ENCODE data around the gene HIBCH.
"Not testable (repeated sequence)": the region's sequence is repeated elsewhere in the genome, so short reads cannot be mapped to it uniquely, and the experiment has no call there.

HIBCH gene

DNA sequence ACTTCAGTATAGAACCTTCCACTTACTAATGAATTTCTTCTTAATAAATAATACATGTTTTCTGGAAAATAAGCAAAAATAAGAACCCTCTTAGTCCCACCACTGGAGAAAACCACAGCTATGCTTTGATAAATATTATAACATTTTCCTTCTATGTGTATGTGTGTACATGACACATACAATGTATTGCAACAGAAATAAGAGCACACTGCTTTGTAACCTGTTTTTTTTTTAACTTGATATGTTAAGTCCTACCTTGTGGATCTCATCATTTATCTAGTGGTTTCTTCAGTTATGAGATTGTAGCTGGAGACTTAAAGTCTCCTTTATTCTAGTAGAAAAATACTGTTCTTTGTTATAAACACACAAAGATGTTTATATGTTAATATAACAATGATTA lies 40.9 kb upstream of the HIBCH start:
- TF ChIP-seq, protein P1, sequence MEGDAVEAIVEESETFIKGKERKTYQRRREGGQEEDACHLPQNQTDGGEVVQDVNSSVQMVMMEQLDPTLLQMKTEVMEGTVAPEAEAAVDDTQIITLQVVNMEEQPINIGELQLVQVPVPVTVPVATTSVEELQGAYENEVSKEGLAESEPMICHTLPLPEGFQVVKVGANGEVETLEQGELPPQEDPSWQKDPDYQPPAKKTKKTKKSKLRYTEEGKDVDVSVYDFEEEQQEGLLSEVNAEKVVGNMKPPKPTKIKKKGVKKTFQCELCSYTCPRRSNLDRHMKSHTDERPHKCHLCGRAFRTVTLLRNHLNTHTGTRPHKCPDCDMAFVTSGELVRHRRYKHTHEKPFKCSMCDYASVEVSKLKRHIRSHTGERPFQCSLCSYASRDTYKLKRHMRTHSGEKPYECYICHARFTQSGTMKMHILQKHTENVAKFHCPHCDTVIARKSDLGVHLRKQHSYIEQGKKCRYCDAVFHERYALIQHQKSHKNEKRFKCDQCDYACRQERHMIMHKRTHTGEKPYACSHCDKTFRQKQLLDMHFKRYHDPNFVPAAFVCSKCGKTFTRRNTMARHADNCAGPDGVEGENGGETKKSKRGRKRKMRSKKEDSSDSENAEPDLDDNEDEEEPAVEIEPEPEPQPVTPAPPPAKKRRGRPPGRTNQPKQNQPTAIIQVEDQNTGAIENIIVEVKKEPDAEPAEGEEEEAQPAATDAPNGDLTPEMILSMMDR (IDR thresholded peaks at IDR 0.05): no peak
- no peak for TF ChIP-seq ZFX (IDR thresholded peaks at IDR 0.05; ENCODE audit: borderline replicate concordance)
- H3K27ac ChIP-seq: no peak overlapping the region

DNA sequence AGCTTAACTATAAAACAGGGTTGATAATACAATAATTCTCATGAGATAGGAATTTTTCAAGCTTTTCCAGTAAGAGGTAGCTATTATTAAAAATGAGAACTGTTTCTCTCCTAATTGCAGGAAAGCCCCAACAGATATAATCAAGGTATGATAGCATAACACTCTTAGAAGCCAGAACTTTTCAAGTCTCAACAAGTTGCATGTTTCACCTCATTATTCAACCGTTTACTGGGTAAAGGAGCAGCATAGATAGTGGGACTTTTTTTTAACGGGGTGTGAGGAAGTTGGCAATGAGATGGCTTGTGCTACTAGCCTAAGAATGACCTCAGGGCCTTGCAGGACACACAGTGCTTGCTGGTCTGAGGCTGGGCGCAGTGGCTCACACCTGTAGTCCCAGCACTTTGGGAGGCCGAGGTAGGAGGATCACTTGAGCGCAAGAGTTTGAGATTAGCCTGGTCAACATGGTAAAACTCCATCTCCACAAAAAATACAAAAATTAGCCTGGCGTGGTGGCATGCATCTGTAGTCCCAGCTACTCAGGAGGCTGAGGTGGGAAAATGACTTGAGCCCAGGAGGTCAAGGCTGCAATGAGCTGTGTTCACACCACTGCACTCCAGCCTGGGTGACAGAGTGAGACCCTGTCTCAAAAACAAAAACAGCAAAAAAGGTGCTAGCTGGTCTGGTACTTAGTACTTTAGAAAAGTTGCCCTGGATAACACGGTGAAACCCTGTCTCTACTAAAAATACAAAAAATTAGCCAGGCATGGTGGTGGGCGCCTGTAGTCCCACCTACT lies 39.2 kb upstream of the HIBCH start:
- not testable (repeated sequence) for H3K27ac ChIP-seq

DNA sequence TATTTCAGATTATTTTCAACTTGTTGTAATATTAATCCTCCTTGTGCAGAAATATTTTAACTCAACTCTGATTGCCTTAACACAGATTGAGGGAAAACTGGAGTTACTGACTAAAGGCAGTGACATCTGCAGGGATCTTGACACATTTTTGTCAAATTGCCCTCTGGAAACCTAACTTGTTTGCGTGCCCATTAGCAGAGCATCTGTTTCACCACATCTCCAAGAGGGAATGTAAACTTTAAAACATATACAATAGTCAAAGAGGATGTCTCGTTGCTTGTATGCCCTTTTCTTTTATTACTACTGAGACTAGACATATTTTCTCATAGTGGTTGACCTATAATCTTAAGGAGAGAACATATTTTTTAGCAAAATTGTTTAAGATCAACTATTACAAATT lies 38.0 kb upstream of the HIBCH start:
- TF ChIP-seq ZFX (IDR thresholded peaks at IDR 0.05; ENCODE audit: borderline replicate concordance): no peak
- TF ChIP-seq, protein P1 (IDR thresholded peaks at IDR 0.05): no peak

DNA sequence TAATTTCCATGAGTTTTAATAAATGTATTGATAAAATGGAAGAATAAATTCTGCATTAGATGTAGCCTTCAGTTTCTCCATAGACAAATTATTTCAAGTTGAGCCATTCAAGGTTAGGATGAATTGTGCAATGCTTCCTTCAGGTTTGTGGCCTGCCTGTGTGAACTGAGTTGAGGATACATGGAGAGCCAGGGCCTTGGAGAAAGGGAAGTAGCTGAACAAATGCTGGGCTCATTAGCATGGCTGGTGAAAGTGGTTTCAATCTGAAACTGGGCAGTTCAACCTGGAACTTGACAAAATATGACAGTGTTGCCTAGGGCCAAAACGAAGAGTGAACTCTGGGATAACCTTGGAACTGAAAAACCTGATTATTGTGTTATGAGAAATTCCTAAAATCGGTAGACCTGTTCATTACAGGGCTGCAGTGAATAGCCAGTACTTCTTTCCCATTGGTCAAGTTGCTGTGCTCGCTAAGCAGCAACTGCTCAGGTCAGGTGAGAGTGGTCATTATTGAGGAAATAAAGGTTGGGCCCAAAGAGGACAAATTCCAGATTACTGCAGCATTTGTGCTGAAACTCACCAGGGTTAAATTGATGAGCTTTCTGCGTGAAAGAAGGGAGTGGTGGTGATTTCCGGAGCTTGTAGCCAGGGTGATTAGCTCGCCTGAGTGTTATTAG lies 36.5 kb upstream of the HIBCH start:
- no peak overlapping the region for H3K27ac ChIP-seq
- TF ChIP-seq ZFX (IDR thresholded peaks at IDR 0.05; ENCODE audit: borderline replicate concordance): no peak
- TF ChIP-seq, protein P1 (IDR thresholded peaks at IDR 0.05): no peak

More for the DNA sequence above, 38.0 kb upstream of the HIBCH start:
- no peak overlapping the region for H3K27ac ChIP-seq

DNA sequence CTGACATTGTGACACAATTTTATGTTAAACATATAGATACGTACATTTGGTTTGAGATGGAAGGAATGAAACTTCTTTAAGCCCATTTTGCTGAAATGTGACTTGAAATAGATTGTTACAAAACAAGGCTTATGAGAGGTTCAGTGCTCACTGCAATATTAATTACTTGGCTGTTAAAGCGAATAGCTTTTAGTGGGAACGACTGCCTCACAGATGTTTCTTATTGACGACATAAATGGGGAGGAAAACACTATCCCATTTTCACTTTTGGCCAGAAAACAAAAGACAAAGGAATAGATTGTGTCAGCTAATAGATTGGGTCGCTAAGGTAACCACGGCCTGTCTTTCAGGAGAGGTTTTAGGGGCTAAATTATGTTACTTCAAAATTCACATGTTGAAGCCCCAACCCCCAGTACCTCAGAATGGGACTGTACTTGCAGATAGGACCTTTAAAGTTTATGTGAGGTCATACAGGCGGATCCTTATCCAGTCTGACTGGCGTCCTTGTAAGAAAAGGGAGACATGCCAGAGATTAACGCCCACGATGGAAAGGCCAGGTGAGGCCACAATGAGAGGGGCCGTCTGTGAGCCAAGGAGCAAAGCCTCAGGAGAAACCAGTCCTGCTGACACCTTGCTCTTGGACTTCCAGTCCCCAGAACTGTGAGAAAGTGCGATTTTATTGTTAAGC lies 34.5 kb upstream of the HIBCH start:
- no peak overlapping the region for H3K27ac ChIP-seq
- no peak for TF ChIP-seq ZFX (IDR thresholded peaks at IDR 0.05; ENCODE audit: borderline replicate concordance)
- TF ChIP-seq, protein P1 (IDR thresholded peaks at IDR 0.05): no peak

DNA sequence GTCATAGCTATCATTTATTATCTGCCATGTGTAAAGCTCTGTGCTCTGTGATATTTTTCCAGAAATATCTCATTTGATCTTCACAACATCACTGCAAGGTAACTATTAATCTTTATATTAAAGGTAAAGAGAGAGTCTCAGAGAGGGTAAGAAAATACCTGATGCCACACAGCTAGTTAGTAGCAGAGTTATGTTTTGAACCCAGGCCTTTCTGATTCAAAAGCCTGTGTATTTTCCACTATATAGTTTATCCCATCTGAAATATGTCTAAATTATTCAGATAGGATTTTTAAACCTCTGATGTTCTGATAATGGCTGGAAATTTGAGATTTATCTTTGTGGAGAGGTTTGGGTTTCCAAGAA lies 33.9 kb upstream of the HIBCH start:
- H3K27ac ChIP-seq: no peak overlapping the region

More for the DNA sequence above, 33.9 kb upstream of the HIBCH start:
- TF ChIP-seq ZFX (IDR thresholded peaks at IDR 0.05; ENCODE audit: borderline replicate concordance): no peak
- TF ChIP-seq, protein P1 (IDR thresholded peaks at IDR 0.05): no peak
